Endometrial microvascular endothelial cells (primary cell): ENCODE measurements around the gene TEN1. TPM values are rescaled to one million over a fixed set of nuclear protein-coding genes. Genes with fewer than 3 reads are reported as not detected.
"Not testable (repeated sequence)": the region's sequence is repeated elsewhere in the genome, so short reads cannot be mapped to it uniquely, and the experiment has no call there.

Experiments
- in situ Hi-C: cut with HindIII; loops from 2 replicates; pipeline ENCODE4 v1.10.0; 2017; ENCODE audit warnings: low sequenced_read_pairs, low pct_unique_long_range_greater_than_20kb; ENCODE audit errors: inconsistent ontology term
- total RNA-seq: library from RNA; depleted of rRNA; stranded (reverse); fragments of >200 nt; gene quantifications from one replicate; pipeline ENCODE4 v1.2.3, GENCODE V29; 2015; ENCODE audit errors: inconsistent ontology term

The TEN1 gene
- total RNA-seq, 1 donor from 2014 or later = 17.7 TPM

DNA sequence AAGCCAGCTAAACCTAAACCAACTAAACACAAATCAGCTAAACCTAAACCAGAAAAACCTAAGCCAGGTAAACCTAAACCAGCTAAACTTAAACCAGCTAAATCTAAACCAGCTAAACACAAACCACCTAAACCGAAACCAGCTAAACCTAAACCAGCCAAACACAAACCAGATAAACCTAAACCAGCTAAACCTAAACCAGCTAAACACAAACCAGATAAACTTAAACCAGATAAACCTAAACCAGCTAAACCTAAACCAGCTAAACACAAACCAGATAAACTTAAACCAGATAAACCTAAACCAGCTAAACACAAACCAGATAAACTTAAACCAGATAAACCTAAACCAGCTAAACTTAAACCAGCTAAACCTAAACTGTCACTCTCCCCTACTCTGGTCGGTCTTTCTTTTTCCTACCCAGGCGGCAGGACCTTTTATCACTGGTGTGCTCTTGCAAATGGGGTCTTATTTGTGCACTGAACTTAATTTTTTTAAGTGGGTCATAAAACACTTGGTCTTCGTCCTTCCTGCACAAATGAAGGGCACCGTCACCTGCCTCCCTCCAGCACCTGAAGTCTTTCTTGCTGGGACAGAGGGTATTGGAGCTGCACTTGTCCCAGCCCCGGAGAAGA is 40.9 kb downstream of the TEN1 start:
- in situ Hi-C loops = no loop called here

DNA sequence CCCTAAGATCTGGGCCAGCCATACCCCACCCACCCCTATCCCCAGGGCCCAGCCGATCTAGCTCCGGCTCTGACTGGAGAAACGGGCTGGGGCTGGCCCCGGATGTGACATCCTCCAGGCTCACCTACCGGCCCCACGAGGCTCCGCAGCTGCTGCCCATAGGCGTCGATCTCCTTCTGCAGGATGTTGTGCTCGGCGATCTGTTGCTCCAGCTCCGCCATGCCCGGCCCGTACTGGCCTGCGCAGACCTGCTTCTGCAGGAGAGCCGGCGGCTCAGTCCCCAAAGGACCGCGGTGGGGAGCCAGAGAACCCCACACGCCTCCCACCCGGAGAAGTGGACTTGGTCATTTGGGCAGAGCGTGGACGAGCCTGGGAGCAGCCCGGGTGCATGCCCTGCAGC is 43.2 kb downstream of the TEN1 start:
- in situ Hi-C loops = no loop called here

DNA sequence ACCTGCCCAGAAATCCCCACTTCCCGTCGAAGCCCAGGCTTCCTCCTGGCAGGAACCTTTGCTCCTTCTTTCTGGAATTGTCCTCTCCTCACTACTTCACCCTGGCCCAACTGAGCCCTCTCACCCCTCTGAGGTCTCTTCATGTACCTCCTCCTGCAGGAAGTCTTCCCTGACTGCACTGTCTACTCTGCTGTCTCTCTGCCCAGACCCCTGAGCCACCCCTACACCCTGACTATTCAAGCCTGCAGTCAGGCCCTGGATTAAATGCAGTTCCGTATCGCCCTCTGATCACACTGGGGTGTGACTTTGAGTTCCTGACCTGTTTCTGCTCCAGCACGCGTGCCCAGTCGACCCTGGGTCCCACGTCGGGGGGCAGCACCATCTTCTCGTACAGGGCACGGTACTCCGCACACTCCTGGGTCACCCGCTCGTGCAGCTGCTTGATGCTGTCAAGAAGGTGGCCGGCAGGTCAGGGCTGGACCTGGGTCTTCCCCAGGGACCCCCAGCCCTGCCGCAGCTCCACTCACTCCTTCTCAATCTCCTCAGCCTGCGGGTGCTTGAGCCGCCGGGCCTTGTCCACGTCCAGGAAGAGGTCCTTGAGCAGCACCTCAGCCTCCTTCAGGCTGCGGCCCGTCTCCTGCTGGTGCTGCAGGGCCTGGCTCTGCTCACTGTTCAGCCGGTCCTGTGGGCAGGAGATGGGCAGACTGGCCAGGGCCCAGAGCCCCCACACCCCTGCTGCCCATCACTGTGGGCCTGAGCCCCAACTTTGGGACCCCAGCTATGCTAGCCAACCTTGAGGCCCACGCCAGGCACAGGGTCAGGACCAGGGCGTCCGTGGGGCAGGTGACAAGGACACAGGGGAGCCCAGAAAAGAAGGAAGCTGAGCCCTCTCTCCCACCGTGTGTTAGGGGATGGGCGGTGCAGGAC is 44.2 kb downstream of the TEN1 start:
- in situ Hi-C loops = no loop called here

DNA sequence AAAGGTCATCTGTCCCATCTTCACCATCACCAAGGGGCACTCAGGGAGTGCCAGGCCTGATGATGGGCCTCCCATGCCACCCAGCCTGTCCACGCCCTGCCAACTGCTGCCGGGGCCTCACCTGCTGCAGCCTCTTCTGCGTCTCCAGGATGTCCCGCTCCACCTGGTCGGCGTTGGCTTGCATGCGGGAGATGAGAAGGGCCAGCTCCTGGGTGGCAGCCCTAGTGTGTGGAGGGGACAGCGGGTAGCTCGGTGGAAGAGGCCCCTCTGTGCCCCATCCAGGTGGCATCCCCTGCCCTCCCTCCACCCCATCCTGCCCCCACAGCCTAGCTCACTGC is 44.8 kb downstream of the TEN1 start:
- in situ Hi-C loops = no loop called here

DNA sequence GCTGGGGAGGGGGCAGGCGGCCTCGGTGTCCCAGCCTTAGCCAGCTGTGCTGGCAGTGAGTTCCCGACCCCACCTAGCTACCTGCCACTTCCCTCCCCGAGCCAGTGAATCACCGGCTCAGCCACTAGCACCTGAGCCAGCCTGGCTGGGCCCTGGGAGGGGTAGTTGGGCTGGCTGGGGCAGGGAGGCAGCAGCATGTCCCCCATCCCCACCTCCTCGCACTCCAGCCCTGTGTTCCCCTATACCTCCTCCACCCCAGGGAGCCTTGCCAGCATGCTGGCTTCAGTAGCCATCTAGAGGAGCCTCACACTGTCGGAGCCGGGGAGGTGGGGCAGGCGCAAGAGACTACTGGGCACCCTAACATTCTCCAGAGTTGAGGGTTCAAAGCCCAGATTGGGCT is 45.3 kb downstream of the TEN1 start:
- in situ Hi-C loops = no loop called here

DNA sequence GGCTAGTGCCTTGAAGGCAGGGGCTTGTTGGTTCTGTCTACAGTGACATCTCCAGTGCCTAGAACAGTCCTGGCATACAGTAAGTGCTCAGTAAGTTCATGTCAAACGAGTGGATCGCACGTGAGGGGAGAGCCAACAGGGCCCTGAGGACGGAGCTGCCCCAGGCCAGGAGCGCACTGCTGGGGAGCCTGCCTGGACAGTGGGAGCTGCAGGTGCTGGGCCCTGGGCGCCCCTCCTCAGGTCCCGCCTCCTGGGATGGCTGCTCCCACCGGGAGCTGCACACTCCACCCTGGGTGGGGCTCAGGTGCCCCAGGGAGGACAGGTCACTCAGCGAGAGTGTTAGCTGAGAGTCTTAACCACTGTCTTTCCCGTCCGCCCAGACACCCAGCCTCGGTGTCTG is 46.3 kb downstream of the TEN1 start:
- in situ Hi-C loops = no loop called here

DNA sequence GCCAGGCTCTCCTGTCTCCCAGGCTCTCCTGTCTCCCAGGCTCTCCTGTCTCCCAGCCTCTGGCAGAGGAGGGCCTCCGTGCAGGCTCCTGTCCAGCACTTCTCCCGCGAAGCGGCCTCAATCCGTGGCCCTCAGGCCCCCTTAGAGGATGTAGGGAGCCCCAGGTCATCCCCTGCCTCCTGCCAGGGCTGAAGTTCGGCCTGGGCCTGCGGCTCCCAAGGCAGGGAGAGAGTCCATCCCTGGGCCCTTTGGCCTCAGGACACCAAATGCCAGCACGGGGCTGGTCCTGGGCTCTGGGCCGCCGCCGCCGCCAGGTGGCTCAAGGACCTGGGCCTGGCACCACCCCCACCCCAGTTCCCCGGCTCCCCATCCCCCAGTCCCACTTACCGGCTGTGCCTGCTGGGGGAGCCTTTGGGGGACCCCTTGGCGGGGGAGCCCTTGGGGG is 47.7 kb downstream of the TEN1 start:
- in situ Hi-C loops = no loop called here

DNA sequence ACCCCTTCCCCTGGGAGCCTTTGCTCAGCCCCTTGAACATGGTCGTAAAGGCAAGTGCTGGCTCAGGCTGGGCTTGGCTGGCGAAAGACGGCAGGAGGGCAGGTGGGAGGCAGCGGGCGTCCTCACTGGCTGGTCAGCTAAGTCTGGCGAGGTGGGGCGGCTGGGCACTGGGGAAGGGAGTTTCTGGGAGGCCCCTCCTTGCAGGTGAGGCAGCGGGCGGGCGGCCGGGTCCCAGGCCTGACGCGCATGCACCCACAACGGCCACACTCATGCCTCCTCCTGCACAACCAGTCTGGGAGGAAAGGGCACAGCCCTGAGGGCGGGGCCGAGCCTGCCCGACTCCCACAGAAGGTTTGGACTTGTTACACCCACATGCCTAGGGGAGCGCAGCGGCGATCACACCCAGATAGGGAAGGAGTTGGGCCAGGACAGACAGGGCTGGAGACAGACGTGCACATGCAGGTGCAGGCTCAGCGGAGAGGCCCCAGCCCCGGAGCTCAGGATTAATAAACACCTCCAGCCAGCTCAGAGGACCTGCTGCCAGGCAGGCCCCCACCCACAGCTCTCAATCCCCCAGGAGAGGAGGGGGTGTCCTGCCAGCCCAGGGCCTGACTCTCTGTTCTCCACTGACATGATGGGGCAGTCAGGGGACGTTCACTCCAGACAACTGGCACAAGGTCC is 48.3 kb downstream of the TEN1 start, which contains the start of gene EVPL:
Gene EVPL (minus strand): TSS at position 148 of the 681 bp plus-strand sequence. CDS start 108 bp downstream, at position 40.
- in situ Hi-C loops = no loop called here

DNA sequence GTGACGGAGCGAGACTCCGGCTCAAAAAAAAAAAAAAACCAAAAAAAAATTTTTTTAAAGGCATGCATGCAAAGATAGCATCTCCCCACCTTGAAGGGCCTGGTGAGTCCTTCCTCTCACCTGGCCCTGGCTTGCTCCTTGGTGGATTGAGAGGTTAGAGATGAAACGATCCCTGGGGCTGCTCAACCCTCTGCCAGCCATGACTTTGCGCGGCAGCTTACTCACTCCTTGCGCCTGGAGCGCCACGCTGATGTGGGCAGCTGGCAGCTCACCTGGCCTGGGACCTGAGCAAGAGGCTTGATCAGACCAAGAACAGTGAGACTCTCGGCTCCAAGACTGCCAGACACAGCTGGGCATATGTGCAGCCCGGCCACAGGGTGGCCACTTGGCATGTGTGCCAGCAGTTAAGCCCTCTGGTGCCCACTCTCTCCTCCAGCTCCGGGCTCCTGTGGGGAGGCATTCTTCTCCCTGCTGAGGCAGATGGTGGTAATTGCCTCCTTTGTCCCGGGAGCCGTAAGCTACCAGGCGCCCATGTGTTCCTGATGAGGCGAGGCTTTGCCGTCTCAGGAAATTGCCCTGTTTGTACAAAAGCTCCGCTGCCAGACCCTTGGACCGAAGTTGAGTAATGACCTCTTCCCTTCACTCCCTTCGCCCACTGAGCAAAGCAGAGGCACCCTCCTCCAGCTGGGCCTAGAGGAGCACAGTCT is 53.2 kb downstream of the TEN1 start:
- in situ Hi-C loops = no loop called here

DNA sequence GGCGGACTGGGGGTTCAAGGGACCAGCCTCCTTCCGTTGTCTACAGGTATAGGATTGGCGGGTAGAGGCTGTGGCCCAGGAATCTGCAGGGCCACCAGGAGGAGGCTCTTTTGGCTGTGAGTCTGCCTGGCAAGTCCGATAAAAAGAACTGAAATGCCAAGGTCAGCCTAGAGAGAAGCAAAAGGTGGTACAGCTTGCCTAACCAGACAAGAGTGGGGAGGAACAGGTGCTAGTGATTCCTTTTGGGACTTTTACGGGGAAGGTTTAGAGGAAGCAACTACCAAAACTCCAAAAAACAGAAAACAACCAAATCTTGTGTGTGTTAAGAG is 53.7 kb downstream of the TEN1 start:
- in situ Hi-C loops = no loop called here

DNA sequence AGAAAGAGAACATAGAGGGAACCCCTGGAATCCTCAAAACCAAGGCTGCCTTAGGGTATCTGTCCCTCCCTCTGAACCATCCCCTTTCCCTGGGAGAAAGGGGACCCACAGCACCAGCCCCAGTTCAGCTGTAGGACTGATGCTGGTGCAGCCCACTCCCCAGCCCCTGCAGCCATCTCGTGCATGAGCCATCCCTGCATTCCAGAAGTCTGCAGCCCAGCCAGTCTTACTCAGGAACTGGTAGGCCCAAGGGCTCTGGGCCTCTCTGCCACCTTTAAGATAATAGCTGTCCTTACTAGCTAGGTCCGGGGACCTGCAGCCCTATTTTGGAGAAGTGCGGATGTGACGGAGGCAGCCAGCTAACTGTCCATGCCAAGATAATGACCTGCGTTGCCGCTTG is 54.1 kb downstream of the TEN1 start:
- in situ Hi-C loops = no loop called here

DNA sequence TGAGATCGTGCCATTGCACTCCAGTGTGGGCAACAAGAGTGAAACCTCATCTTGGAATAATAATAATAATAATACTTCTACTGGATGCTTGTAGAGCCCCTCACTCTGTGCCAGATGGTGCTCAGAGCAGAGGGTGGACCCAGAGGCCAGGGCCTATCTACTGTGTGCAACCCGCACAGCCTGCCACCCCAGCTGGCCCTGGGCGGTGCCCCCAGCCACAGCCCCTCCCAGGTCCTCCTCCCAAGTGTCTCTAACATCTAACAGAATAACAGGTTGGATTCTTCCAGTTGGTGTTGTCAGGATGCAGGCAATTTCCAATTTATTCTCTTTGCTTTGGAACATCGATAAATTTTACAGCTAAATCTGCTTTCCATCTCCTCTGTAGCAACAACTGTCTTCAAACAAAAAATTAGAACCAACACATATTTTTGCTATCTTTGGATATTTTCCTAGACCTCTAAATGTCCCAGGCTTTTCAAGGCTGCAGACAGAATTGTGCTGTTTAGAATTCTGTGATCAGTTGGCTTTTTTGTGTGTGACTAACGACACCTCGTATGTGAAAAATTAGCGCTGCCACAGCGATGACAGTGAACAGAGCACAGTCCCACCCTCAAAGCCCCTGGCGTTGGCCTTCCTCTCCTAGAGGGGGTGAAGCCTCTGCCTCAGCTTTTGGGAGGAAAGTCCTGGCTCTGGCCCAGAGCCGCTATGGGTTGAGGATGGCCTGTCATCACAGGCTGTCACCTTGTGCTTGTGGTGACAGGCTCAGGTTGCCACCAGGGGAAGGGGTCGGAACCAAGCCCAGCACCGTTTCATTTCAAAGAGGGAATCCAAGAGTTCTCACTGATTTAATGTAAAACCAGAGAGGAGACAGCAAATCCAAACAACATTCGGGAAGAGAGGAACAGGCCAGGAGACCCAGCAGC is 55.6 kb downstream of the TEN1 start:
- in situ Hi-C loops = no loop called here

DNA sequence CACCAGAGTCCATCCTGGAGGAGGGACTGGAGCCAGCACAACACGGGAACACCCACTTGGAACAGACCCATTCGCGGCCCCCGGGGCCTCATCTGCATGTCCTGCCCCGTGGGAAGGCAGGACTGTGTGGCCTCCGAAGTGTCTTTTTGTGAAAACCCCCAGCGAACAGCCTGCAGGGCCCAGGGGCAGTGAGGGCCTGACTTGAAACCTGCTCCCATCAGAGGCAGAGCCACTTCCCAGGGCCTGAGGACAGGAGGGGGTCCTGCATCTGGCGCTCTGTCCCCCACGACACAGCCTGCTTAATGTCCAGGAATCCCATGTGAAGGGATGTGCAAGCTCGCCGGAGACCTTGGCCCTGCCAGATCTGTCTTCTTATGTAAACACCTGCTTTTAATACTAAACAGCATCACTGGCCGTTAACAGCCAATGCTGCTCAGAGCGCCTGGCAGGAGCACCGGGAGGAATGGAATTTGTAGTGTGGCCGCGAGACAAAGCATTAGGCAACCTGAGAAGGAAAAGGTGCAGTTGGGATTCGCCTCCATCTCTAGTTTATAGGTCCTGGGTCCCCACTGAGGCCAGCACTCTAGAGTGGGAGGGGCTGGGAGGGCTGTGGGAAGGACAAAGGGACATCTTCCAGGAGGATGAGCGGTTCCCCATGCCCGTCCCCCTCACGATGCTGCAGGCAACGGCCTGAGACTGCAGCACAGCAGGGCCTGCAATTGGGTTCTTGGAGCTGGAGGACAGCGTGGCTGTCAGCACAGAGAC is 57.6 kb downstream of the TEN1 start:
- in situ Hi-C loops = no loop called here

DNA sequence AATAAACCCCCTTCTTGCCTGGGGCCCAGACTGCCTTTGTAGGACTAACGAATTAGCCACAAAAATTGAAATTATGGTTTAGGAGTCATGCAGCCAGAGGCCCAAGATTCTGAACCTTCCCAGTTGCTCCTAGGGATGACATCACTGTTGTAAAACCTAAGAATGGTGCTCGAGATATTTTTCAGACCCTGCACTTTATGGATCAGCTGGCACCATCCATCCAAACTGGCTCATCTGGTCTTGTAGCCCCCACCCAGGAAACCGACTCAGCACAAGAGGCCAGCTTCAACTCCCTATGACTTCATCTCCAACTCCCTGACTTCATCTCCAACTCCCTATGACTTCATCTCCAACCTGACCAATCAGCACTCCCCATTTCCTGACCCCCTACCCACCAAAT is 59.0 kb downstream of the TEN1 start:
- in situ Hi-C loops = no loop called here

DNA sequence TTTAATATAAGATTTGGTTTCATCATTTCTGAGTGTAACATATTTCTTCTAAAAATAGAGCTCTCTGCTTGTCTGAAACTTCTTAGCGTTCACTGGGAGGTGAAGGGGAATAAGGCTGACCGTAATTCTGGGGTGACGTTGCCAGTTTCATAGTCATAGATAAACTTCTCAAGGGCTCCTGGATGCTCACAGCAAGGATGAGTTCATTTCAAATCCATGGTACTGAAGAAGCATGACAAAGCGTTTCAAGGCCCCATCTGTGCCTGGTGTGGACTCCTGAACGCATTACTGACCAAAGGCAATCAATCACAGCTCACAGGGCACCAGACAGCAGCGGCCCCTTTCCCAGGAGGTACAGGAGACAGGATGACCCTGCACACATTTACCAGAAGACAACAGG is 60.1 kb downstream of the TEN1 start:
- in situ Hi-C loops = no loop called here

DNA sequence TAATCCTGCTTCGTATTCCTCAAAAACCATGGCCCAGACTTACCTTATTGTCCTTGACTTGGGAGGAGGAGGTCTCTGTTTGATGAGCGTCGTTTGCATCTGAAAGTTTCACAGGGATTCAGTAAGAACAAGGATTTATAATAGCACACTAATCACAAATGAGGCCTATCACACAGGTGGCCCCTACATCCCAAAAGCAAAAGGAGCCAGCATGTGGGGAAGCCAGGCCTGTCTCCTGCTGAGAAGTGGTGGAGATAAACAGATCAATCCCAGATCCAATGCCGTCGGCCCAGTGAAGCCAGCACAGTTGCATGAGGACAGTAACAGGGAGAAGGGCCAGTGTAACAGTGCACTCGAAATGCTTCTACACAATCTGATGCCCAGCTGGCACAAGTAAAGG is 61.3 kb downstream of the TEN1 start:
- in situ Hi-C loops = no loop called here

DNA sequence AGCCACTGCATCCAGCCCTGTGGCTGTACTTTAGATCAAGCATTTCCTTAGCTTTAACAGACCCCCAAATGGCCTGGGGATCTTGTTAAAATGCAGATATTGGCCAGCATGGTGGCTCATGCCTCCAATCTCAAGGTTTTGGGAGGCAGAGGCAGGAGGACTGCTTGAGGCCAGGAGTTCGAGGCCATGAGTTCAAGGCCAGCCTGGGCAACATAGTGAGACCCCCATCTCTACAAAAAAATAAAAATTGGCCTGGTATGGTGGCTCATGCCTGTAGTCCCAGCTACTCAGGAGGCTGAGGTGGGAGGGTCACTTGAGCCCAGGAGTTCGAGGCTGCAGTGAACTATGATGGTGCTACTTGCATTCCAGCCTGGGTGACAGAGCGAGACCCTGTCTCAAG is 63.8 kb downstream of the TEN1 start:
- in situ Hi-C loops = not testable (repeated sequence)
